ENCODE measurements around the gene CEACAM20.
"Not testable (repeated sequence)": the region's sequence is repeated elsewhere in the genome, so short reads cannot be mapped to it uniquely, and the experiment has no call there.

Gene CEACAM20

DNA sequence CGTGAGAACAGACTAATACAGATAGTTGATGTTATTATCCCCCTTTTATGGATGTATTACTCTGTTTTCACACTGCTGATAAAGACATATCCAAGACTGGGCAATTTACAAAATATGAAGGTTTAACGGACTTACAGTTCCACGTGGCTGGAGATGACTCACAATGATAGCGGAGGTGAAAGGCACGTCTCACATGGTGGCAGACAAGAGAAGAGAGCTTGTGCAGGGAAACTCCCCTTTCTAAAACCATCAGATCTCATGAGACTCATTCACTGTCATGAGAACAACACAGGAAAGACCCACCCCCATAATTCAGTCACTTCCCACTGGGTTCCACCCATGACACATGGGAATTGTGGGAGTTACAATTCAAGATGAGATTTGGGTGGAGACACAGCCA is 60.7 kb downstream of the CEACAM20 start:
- not testable (repeated sequence) for DNase-seq

DNA sequence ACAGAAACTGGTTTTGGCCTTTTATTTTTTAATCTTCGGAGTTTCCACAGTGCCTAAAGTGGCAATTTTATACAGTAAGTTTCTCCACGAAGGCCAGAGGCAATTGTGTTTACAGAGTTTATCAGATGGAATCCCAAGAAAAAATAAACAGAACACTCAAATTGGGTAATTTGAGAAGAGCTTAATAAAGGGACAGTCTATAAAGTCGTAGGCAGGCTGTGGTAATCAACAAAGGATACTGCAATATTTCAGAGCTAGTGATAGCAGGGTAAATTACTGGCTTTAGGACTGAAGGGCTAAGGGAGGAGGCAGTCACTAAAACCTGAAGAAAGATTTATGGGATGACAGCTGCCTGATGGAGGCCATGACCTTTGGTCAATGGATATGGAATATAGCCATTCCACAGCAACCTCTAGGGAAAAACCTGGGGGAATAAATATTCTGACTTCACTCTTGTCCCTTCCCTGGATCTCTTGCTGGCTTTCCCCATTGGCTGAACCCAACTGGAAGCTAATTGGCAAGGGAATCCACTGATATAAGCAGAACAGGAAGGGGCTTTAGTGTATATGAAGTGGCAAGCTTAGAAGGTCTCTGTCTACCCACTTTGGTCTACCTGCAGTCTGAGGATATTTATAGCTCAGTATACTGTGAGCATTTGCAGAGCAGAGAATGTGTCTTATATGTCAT is 66.7 kb downstream of the CEACAM20 start:
- DNase-seq: not testable (repeated sequence)
